ENCODE results near the gene SAP30L. TPM values are rescaled to one million over a fixed set of nuclear protein-coding genes. Genes with fewer than 3 reads are reported as not detected.
A peak's percentile ranks its signal among the peaks of the same experiment; 100 is the strongest.

The SAP30L gene
- total RNA-seq, 1 experiment from 2014 or later = 17.3 TPM

- DNase-seq (ENCODE audit: low read depth) = no peak
Measured at GRCh38 chr5:154464438-154464837, 18.6 kb downstream of the SAP30L start.

GRCh38 chr5:154465169-154465568 is 19.4 kb downstream of the SAP30L start:
- DNase-seq (ENCODE audit: low read depth) = peak; percentile 41

GRCh38 chr5:154466147-154466546 is 20.4 kb downstream of the SAP30L start:
- DNase-seq (ENCODE audit: low read depth) = no peak

- no peak for DNase-seq (ENCODE audit: low read depth)
Measured at GRCh38 chr5:154466671-154467070, 20.9 kb downstream of the SAP30L start.

GRCh38 chr5:154467655-154468354 is 22.0 kb downstream of the SAP30L start:
- DNase-seq (ENCODE audit: low read depth) = peak; percentile 52

- no peak for DNase-seq (ENCODE audit: low read depth)
Measured at GRCh38 chr5:154470137-154470536, 24.3 kb downstream of the SAP30L start.

- no peak for DNase-seq (ENCODE audit: low read depth)
Measured at GRCh38 chr5:154470947-154471870, 25.4 kb downstream of the SAP30L start.

GRCh38 chr5:154472871-154473580 is 27.2 kb downstream of the SAP30L start:
- no peak for DNase-seq (ENCODE audit: low read depth)

- DNase-seq (ENCODE audit: low read depth) = no peak
Measured at GRCh38 chr5:154473581-154474283, 27.9 kb downstream of the SAP30L start.

GRCh38 chr5:154474396-154475334 is 28.9 kb downstream of the SAP30L start:
- DNase-seq (ENCODE audit: low read depth) = no peak

GRCh38 chr5:154475591-154476353 is 30.0 kb downstream of the SAP30L start:
- DNase-seq (ENCODE audit: low read depth) = no peak

- no peak for DNase-seq (ENCODE audit: low read depth)
Measured at GRCh38 chr5:154476354-154477205, 30.8 kb downstream of the SAP30L start.

- peak; percentile 11 for DNase-seq (ENCODE audit: low read depth)
Measured at GRCh38 chr5:154477382-154478223, 31.8 kb downstream of the SAP30L start.

- DNase-seq (ENCODE audit: low read depth) = peak; percentile 24
Measured at GRCh38 chr5:154478224-154478565, 32.4 kb downstream of the SAP30L start, which contains the start of gene HAND1. Gene HAND1 (minus strand): TSS chr5:154478227. CDS start chr5:154478008, 219 bp downstream.

GRCh38 chr5:154478752-154479159 is 33.0 kb downstream of the SAP30L start:
- no peak for DNase-seq (ENCODE audit: low read depth)

- DNase-seq (ENCODE audit: low read depth) = no peak
Measured at GRCh38 chr5:154479160-154479943, 33.6 kb downstream of the SAP30L start.

Measured in LHCN-M2 (cell line).